ENCODE results near the gene DDC. TPM values are rescaled to one million over a fixed set of nuclear protein-coding genes. Genes with fewer than 3 reads are reported as not detected.
"Not testable (repeated sequence)": the region's sequence is repeated elsewhere in the genome, so short reads cannot be mapped to it uniquely, and the experiment has no call there.

The DDC gene
- total RNA-seq, 1 donor from 2014 or later: not detected

DNA sequence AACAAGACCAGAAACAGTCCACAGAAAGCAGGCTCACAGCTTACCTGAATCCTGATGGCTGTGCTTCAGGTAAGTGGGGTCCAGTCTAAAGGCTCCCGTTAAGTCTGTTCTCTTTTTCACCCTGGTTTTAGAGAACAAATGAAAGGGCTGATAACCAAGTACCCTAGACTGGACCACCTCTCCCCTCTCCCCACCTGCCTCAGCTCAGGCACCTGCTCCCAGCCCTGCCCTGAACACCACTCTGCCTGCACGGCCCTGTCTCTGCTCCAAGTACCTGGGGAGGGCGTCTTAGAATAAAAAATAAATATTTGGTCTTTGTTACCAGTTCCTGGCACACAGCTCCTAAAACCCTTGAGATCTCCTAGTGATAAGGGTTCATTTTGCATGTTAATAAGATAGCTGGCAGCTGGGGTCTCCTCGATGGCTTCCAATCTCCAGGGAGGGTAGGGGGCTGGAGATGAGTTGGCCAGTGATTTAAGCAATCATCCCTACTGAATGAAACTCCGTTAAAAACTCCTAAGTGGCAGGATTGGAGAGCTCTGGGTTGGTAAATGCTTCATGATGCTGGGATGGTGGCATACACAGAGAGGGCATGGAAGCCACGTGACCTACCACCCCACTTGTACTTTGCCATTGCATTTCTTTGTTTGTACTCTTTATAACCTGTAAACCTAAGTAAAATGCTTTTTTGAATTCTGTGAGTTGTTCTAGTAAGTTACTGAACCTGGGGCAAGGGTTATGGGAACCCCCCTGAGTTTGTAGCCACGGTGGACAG, 85.3 kb downstream of the DDC start:
- no peak for DNase-seq

- DNase-seq: no peak
These were observed 87.6 kb downstream of the DDC start for GRCh38 chr7:50477640-50478039.

GRCh38 chr7:50476953-50477625, 88.1 kb downstream of the DDC start:
- DNase-seq: no peak

DNA sequence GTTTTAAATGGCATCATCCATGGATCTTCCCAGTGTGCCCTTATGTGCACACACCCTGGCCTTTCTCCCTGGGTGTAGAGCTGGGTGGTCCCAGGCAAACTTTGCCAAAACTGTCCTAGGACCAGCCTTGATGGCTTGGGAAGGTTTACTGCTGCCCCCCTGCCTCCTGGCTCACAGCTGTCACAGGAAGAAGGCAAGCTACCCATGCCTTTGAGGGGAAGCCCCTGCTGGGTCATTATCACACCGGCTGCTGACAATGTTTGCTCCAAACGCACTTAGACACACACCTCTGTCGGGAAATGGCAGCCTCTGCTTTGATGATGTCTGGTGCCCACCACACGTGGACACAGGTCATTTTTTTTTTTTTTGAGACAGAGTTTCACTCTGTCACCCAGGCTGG, 89.9 kb downstream of the DDC start:
- DNase-seq: no peak

- no peak for DNase-seq
These were observed 90.6 kb downstream of the DDC start for GRCh38 chr7:50474382-50475160.

DNA sequence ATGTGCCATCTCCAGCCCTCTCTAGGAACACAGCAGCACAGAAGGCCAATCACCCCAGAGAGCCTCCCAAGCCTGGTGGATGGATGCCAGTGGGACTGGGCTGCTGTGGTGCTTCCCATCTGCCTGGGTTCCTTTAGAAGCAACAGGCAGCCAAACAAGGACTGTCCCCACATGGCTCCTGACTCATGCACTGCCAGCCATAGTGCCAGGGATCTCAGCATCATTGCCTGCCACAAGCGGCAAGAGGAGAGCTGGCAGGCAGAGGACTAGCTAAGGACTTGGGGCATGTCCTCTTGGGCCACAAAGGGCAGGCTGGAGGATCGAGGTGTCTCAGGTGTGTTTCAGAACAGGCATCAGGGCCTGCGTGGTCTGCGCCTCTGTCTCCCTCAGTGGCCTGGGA, 91.7 kb downstream of the DDC start:
- no peak for DNase-seq

DNA sequence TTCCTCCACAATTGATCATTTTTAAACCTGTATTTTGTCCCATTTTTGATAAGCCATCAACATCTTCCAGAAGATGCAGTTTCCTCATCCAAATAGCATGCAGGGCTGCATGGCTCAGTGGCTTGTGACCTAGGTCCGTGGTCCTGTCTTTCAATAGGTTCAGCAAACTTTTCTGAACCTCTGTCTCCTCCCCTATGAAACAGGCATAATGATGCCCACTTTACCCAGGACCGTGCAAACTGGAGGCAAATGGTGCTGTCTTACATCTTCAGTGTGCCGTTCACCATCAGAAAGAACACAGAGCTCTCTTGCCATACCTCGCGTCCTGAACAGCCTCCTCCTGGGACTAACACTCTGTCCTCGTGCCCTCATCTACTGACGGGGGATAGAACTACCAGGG, 92.8 kb downstream of the DDC start:
- DNase-seq: no peak

GRCh38 chr7:50471970-50472369, 93.2 kb downstream of the DDC start:
- DNase-seq: no peak

DNA sequence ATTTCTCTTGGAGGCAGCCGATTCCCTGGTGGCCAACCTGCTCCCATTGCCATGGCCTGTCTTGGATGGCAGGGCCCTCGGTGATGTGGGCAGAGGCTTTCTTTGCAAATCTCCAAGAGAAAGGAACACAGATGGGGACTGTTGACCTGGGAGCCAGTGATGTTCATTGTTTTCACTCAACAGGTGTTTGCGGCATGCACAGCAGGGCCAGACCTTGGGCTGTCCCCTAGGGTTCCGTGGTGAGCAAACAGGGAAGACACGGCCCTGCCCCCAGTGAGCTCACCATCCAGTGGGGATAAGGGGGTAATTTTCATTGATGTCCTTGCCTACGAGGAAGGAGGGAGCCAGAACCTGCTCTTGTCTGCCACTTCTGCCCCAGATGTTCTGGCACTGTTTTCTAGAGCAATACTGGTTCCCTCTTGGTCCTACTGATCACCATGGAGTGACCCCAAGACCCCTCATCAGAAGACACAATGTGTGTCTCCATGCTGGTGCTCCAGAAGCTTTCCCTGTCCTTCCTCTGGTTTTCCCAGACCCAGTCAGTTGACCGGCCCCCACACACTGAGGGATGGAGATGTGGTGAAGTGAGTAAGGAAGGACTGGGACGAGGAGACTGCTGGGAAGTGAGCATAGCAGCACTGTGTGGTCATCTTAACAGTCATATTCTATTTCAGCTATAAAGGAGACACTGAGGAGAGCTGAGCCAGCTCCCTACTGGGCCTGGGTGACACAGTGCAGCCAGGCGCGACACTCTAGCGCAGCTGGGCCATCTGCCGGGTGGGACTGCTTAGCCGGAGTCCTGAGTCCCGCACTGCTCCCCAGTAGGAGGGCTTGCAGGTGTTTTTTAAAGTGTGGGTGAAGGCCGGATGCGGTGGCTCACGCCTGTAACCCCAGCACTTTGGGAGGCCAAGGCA, 94.7 kb downstream of the DDC start:
- DNase-seq: no peak

- no peak for DNase-seq
These were observed 96.0 kb downstream of the DDC start for GRCh38 chr7:50469181-50469580.

DNA sequence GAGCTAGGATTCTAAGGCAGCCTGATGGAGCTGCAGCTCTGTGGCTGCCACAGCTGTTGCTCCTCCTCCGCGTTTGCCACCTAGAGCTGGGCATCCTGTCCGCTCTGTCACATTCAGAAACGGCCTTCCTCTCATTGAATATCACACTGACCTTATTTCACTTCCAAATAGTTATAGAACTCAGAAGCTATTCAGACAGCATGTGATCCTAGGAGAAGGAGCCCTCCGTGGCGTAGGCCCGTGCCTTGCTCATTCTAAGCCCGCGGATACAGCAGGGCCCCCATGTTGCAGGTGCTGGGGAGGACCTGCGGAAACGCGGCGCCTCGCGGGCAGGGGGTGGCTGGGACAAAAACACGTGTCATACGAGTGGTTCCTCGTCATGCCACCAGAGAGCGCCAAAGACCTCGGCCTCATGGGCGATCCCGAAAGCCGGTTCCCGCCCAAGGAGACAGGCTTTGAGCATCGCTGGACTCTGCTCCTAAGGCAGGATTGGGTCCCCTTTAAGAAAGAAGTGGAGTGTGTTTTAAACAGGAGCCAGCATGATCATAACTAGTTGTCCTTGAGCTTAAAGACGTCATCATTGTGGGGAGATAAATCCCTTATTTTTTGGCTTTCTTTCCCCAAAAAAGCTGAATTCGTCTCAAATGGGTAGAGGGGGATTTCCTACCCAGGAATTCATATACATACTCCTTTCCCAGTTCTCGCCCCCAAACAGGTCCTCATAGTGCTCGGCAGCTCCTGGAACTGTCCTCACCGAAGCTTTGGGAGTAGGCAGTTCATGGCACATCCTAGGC, 97.2 kb downstream of the DDC start:
- peak; percentile 68 for DNase-seq

GRCh38 chr7:50466815-50467585, 98.2 kb downstream of the DDC start:
- no peak for DNase-seq

DNA sequence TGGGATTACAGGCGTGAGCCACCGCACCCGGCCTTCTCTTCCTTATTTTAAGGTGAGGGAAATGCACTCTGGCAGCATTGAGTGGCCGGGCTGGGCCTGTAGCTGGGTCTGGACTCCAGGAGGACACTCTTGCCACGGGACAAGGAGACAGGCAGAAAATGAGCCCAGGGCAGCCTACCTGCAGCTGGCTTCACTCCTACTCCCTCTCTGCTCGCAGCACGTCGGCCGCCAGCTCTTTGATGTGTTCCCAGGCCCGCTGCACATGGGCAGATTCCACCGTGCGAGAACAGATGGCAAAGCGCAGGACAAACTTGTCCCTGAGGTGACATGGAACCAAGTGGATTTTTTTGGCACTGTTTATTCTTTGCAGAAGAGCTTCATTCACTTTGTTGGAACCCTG, 102.2 kb downstream of the DDC start:
- no peak for DNase-seq

DNA sequence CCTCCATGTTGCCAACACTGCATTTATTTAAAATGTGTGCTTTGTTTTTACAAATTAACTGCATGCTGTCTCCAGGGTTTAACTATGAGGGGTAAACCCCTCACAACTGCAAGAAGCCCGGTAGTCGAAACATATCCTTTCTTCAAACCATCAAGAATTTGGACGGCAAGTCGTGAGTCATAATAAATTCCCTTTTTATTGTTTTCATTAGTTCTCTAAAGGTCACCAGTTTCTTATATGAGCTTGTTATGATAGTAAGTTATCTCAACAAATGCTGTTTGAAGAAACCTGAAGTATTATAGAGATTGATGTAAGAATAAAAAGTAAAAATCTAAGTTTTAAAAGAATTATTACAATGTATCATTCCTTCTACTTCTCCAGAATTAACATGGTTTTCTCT, 102.8 kb downstream of the DDC start:
- no peak for DNase-seq

DNA sequence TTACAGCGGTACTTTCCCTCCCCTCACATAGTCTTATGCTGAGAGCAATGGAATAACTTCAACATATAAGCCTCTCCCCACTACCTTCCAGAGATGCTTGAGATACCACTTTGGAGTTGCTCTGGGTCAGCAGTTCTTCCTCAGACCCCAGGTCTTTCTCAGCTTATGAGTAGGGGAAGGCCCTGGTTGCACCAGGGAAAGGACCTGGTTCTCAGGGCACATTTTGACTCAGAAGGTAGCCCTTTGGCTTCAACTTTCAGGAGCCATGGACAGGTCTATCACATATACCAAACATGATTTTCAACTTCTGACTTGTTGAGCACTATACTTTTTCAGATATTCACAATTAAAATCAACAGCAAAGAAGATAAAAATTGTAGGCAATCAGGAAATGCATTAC, 103.5 kb downstream of the DDC start:
- DNase-seq: no peak

DNA sequence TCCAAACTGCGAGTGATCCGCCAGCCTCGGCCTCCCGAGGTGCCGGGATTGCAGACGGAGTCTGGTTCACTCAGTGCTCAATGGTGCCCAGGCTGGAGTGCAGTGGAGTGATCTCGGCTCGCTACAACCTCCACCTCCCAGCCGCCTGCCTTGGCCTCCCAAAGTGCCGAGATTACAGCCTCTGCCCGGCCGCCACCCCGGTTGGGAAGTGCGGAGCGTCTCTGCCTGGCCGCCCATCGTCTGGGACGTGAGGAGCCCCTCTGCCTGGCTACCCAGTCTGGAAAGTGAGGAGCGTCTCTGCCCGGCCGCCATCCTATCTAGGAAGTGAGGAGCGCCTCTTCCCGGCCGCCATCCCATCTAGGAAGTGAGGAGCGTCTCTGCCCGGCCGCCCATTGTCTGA, 106.0 kb downstream of the DDC start:
- DNase-seq: not testable (repeated sequence)

DNA sequence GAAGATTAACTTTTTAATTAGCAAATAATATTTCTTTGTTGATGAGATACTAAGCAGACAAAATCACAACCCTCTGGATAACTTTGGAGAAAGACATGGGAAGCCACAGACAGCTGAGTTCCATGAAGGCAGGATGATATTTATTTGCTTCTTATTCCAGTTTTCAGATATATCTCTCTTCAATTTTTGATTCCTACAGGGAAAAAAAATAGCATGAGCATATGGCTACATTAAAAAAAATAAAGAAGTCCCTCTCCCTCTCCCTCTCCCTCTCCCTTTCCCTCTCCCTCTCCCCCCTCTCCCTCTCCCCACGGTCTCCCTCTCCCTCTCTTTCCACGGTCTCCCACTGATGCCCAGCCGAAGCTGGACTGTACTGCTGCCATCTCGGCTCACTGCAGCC, 106.6 kb downstream of the DDC start:
- DNase-seq: not testable (repeated sequence)

- no peak for DNase-seq
These were observed 108.7 kb downstream of the DDC start for GRCh38 chr7:50456371-50457123.

DNA sequence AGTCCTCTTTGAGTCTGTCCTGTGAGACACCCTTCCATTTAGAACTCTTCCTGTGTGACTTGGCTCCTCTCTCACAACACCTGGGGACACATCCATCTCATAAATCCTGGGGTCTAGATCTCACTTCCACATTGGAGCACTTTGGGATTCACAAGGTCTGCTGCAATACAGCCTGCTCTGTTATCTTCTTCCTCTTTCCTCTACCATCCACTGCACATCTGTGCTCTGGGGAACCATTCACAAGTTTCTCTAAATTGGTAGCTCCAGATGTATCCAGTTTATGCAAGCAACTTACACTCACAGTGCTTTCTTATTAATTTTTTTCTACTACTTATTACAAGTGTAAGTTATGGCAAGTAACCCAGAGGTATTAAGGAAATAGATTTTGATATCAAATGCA, 109.5 kb downstream of the DDC start:
- DNase-seq: no peak

- DNase-seq: no peak
These were observed 110.2 kb downstream of the DDC start for GRCh38 chr7:50454968-50455367.

All from occipital lobe (tissue), 2 donors.